GM12874 (cell line): ENCODE results near the gene PLPPR5.

Experiments
- TF ChIP-seq, protein P1 (sequence below): IDR thresholded peaks from 2 replicates; pipeline ENCODE4 v1.5.1; 2011; ENCODE audit warnings: low read depth, mild to moderate bottlenecking, control low read depth, low read length, moderate library complexity; ENCODE audit not compliant: insufficient read depth

PLPPR5 gene

GRCh38 chr1:98924977-98925376 lies 79.7 kb downstream of the PLPPR5 start:
- TF ChIP-seq, protein P1, sequence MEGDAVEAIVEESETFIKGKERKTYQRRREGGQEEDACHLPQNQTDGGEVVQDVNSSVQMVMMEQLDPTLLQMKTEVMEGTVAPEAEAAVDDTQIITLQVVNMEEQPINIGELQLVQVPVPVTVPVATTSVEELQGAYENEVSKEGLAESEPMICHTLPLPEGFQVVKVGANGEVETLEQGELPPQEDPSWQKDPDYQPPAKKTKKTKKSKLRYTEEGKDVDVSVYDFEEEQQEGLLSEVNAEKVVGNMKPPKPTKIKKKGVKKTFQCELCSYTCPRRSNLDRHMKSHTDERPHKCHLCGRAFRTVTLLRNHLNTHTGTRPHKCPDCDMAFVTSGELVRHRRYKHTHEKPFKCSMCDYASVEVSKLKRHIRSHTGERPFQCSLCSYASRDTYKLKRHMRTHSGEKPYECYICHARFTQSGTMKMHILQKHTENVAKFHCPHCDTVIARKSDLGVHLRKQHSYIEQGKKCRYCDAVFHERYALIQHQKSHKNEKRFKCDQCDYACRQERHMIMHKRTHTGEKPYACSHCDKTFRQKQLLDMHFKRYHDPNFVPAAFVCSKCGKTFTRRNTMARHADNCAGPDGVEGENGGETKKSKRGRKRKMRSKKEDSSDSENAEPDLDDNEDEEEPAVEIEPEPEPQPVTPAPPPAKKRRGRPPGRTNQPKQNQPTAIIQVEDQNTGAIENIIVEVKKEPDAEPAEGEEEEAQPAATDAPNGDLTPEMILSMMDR: no peak

- TF ChIP-seq, protein P1: no peak
Measured at GRCh38 chr1:98923667-98924066, 81.0 kb downstream of the PLPPR5 start.

DNA sequence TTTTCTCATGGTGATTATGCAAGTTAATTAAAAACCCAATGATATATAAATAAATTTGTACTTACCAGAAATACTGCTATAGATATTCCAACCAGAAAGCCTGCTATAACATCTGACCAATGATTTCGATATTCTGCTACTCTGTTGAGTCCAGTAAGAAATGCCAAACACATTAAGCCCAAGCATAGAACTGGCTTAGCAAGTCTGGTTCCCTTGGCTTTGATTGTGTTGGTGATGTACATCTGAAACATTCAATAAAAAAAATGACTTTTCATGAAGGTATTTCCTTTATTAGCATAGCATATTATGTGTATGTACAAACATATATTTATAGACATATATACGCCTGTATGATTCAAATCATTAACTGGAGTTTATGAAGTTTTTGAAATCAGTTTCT lies 82.8 kb downstream of the PLPPR5 start:
- TF ChIP-seq, protein P1: no peak

DNA sequence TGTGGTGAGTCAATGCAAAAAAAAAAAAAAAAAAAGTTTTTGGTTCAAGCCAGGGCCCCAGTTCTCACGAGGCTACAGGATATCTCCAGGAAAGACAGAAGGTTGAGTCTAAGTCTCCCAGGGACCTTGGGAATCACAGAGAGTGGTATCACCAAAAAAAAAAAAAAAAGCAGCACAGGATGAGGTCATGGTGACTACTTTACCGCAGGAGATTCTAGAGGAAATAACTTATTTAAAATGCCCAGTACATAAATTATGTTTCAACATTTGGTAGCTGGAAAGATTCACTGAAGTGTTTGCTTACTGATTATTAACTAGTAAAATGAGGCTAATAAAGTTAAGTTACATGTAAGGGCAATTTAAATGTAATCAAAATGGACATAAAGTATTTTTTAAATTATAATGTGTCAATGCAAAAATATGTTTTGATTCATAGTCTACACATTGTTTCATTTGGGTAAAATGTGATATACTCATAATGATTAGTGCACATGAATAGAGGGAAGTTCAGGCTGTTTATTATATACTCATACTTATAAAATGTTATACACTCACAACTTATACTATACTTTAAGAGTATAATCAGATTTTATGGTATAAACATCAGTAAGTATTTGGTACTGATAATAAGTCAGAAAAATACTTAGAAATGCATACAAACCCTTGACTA lies 84.1 kb downstream of the PLPPR5 start:
- TF ChIP-seq, protein P1: no peak

DNA sequence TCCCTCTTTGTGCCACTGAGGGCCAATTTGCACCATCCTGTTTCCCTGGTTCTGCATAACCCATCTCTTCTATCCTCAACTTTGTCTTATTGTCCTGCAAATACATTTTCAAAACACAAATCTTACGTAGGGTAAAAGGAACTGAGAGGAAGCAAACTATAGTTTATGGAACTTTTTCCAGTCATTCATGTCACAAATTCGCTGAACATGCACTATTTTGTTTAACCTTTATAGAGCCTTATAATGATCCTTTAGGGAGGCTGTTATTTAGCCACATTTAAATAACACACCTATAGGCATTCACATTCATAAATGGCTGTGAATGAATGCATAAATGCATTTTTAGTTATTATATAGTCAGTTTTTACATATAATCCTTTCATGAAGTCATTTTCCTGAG lies 85.0 kb downstream of the PLPPR5 start:
- TF ChIP-seq, protein P1: no peak

GRCh38 chr1:98919211-98919610 lies 85.5 kb downstream of the PLPPR5 start:
- TF ChIP-seq, protein P1: no peak

- TF ChIP-seq, protein P1: no peak
Measured at GRCh38 chr1:98914547-98914946, 90.1 kb downstream of the PLPPR5 start.

- TF ChIP-seq, protein P1: no peak
Measured at GRCh38 chr1:98910827-98911226, 93.8 kb downstream of the PLPPR5 start.
